Chondrocyte (in vitro differentiated cells): ENCODE measurements around the gene LRMDA. TPM values are rescaled to one million over a fixed set of nuclear protein-coding genes. Genes with fewer than 3 reads are reported as not detected.
A peak's percentile ranks its signal among the peaks of the same experiment; 100 is the strongest.

Source experiments
- DNase-seq: peaks from one replicate; pipeline ENCODE4 v3.0.0; 2021; ENCODE audit warnings: mixed read lengths, low spot score
- H3K27ac Mint-ChIP-seq: one replicate; pipeline ENCODE4 v1.8.0; 2021; ENCODE audit warnings: mild to moderate bottlenecking, moderate library complexity, mixed read lengths; ENCODE audit not compliant: unreplicated experiment
- H3K27me3 Mint-ChIP-seq: 2 replicates; pipeline ENCODE4 v1.8.0; 2021; ENCODE audit warnings: low read depth, mixed read lengths
- H3K36me3 Mint-ChIP-seq: 2 replicates; pipeline ENCODE4 v1.8.0; 2021; ENCODE audit warnings: low read depth, mixed read lengths
- H3K4me1 Mint-ChIP-seq: 2 replicates; pipeline ENCODE4 v1.8.0; 2021; ENCODE audit warnings: low read depth, mild to moderate bottlenecking, mixed read lengths
- H3K4me3 Mint-ChIP-seq: one replicate; pipeline ENCODE4 v1.8.0; 2021; ENCODE audit warnings: mild to moderate bottlenecking, moderate library complexity, mixed read lengths; ENCODE audit not compliant: unreplicated experiment
- H3K9me3 Mint-ChIP-seq: 2 replicates; pipeline ENCODE4 v1.8.0; 2021; ENCODE audit warnings: low read depth, mixed read lengths
- total RNA-seq: library from RNA; stranded (reverse); gene quantifications from 3 replicates; pipeline ENCODE4 v1.2.1, GENCODE V29; 2021
- TF ChIP-seq, protein P1 (sequence below): fragments of 200-600 bp; sonication (generic); IDR thresholded peaks from 2 replicates; pipeline ENCODE4 v1.5.0; 2021; ENCODE audit warnings: antibody characterized with exemption, mild to moderate bottlenecking, moderate library complexity

Gene LRMDA
- total RNA-seq, 1 donor from 2014 or later: 2.8 TPM

DNA sequence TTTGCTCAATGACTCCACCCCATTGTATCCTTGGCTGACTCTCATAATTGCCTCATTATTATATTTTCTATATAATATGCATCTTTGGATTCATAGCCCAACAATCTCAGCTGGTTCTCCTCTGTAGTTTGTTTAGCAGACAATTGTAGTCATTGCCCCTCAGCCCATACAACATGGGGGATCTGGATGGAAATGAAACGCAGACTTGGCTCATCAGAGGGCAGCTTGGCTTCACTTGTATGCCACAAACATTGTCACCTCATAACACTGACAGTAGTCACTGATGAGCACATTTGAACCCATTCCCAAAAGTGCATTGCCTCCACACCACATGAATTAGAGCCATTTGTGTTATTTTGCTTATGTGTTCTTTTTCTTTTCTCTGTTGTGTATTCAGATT lies 963.8 kb downstream of the LRMDA start:
- H3K9me3 Mint-ChIP-seq: no peaks in the 10 kb centered on the region
- TF ChIP-seq, protein P1, sequence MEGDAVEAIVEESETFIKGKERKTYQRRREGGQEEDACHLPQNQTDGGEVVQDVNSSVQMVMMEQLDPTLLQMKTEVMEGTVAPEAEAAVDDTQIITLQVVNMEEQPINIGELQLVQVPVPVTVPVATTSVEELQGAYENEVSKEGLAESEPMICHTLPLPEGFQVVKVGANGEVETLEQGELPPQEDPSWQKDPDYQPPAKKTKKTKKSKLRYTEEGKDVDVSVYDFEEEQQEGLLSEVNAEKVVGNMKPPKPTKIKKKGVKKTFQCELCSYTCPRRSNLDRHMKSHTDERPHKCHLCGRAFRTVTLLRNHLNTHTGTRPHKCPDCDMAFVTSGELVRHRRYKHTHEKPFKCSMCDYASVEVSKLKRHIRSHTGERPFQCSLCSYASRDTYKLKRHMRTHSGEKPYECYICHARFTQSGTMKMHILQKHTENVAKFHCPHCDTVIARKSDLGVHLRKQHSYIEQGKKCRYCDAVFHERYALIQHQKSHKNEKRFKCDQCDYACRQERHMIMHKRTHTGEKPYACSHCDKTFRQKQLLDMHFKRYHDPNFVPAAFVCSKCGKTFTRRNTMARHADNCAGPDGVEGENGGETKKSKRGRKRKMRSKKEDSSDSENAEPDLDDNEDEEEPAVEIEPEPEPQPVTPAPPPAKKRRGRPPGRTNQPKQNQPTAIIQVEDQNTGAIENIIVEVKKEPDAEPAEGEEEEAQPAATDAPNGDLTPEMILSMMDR: no peak
- H3K36me3 Mint-ChIP-seq: no peaks in the 10 kb centered on the region
- no peak overlapping the region for H3K4me3 Mint-ChIP-seq
- no peak overlapping the region for H3K27ac Mint-ChIP-seq
- DNase-seq: no peak
- H3K4me1 Mint-ChIP-seq: peaks cover 61% of the 10 kb centered on the region
- no peaks in the 10 kb centered on the region for H3K27me3 Mint-ChIP-seq

DNA sequence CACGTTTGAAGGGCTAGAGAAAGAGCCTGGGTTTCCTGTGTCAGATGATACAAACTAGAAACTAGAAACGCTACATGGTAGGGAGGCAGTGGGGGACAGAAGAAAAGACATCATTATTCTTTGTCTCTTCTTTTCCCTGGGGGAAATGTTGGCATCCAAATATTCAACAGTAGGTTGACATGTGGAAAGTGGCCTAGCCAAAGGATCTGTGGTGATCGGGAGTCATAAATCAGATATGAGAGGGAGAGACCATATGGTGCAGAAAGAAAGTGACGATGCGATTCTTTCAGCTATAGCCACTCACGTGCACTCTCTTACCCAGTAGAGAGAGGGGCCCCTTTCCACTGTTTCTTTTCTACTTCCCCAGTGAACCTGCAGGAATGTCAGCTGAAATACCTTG lies 964.7 kb downstream of the LRMDA start:
- no peaks in the 10 kb centered on the region for H3K36me3 Mint-ChIP-seq
- no peak overlapping the region for H3K4me3 Mint-ChIP-seq
- H3K27me3 Mint-ChIP-seq: no peaks in the 10 kb centered on the region
- H3K27ac Mint-ChIP-seq: peak overlapping the region; percentile 96
- DNase-seq: no peak
- TF ChIP-seq, protein P1: no peak
- peaks cover 66% of the 10 kb centered on the region for H3K4me1 Mint-ChIP-seq
- no peaks in the 10 kb centered on the region for H3K9me3 Mint-ChIP-seq

DNA sequence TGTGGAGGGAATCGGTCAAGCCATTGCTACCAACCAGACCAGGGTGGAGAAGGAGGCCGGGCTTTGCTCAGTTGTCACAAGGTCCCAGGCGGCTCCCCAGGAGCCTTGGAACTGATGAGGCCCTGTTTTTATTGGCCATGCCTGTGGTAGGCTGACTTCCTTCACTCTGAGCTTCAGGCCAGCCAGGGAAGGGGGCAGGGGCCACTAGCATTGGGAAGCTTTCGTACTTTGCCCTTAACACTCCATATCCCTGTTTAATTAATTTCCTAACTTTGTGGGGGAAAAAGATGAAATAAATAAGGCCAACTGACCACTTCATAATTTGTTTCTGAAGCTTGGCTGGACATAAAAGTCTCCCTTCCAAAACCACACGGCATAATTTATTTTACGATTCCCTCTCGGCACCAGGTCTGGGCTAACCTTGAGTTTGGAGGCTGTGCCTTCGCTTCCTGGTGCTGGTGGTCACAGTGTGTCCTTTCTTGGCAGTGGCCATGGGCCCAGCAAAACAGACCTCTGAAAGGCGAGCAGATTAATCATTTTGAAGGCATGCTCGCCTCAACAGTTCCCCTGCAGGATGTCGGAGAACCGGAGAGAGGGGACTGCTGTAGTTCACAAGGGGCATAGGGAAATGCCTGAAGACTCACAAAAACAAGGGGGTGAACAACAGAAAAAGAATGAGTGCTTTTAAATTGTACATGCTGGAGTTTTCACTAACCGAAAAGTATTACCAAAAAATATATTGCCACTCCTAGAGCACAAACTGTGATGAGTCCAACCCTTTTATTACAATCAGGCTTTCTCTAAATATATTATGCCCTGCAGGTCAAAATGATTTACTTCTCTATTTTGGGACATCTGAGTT lies 966.0 kb downstream of the LRMDA start:
- Mint-ChIP-seq H3K4me3 (peak overlapping the region; percentile 20), H3K4me1 (peaks cover 66% of the 10 kb centered on the region), H3K27me3 (no peaks in the 10 kb centered on the region), H3K9me3 (no peaks in the 10 kb centered on the region), H3K36me3 (no peaks in the 10 kb centered on the region), H3K27ac (peak overlapping the region; percentile 96)
- TF ChIP-seq, protein P1: peak; percentile 45
- DNase-seq: no peak

DNA sequence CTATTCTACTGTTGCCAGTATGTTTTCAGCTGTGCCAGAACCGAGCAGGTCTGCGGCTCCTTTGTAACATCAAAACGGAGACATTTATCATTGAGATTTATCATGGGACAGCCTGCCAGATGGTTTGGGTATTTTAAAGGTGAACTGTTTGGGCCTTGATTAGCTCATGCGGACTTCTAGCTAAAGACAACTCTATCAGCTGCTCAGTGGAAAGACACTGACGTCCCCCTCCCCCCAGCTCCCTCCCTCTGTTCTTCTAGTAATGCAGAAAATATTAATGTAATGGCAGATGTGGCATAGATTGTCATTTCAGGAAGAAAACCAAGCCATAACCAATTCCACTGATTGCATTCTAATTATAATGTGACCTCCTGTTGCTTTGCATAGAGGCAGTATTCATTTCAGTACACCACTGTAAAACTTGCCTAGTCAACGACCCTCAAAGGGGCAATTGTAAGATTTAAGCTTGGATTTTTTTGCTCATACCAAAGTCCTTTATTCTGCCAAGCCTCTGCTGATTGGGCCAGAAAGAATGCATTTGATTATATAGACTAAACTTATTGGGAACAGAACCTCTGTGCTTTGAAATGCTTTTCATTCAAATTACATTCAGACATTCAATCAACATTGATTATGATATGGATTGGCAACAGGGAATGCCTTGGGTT lies 966.8 kb downstream of the LRMDA start:
- Mint-ChIP-seq H3K9me3 (no peaks in the 10 kb centered on the region), H3K36me3 (no peaks in the 10 kb centered on the region), H3K27me3 (no peaks in the 10 kb centered on the region), H3K27ac (peak overlapping the region; percentile 96), H3K4me1 (peaks cover 66% of the 10 kb centered on the region), H3K4me3 (no peak overlapping the region)
- no peak for DNase-seq
- TF ChIP-seq, protein P1: no peak

DNA sequence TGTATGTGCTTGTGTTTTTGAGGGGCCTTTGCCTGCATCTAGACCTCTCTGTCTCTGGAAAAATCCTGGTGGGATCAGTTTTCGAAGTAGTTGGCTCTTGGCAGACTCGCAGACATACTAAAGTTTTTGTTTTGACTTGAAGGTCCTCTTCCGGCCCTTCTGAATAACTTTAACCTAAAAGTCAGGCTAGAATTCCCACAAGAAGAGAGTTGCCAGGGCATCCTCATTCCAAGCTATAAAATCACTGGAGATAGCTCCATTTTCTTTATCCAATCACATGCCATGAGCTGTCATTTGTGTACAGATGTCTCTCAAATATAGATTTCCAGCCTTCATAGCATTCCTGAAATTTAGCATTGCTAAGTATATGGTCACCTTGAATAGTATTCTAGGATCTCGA lies 967.8 kb downstream of the LRMDA start:
- Mint-ChIP-seq H3K4me1 (peaks cover 66% of the 10 kb centered on the region), H3K27ac (peak overlapping the region; percentile 72)

More for the DNA sequence above, 967.8 kb downstream of the LRMDA start:
- Mint-ChIP-seq H3K27me3 (no peaks in the 10 kb centered on the region), H3K9me3 (peaks cover 4% of the 10 kb centered on the region), H3K4me3 (no peak overlapping the region), H3K36me3 (no peaks in the 10 kb centered on the region)
- DNase-seq: no peak
- TF ChIP-seq, protein P1: no peak
